A549 (cell line): ENCODE measurements around the gene ADCY3. TPM values are rescaled to one million over a fixed set of nuclear protein-coding genes. Genes with fewer than 3 reads are reported as not detected.

Experiments used
- ATAC-seq, 2 experiments: fragments of 200-7000 bp in 1 of 2; fragments of >200 bp in 1 of 2; cut with Nextera tagmentation in 1 of 2; cut with Tn5 transposase in 1 of 2; 3 replicates each; pipeline versions ENCODE4 v1.8.0 to v1.9.1; 2018 to 2020; ENCODE audit warnings: mild to moderate bottlenecking in 1 of 2, moderate library complexity in 1 of 2
- CTCF ChIA-PET: fragments of 300-600 bp; sonication (Branson Sonifier 250); formaldehyde crosslinking; extraction: SDS; loops from one replicate; lab custom pipeline; 2021; ENCODE audit warnings: antibody characterized with exemption, inconsistent platforms; lab: Yijun Ruan, JAX
- POLR2A ChIA-PET: fragments of 350-600 bp; formaldehyde crosslinking; extraction: SDS; loops from one replicate; lab custom pipeline; 2021; ENCODE audit warnings: antibody characterized with exemption, inconsistent platforms; lab: Yijun Ruan, JAX
- DNase-seq, 2 experiments: peaks; one replicate each; pipeline versions ENCODE4 v3.0.0 to v3.0.0-alpha.2; 2011 to 2016; ENCODE audit warnings: low read depth in 1 of 2, low spot score in 1 of 2
- FAIRE-seq: peaks from 2 replicates; lab custom pipeline; 2011; peaks lifted over from hg19 to GRCh38; lab: Jason Lieb, UNC
- H3K27ac ChIP-seq, 2 experiments: fragments of >200 bp; sonication (Bioruptor Twin); formaldehyde crosslinking; 3 replicates each; pipeline ENCODE4 v1.5.1; 2016 to 2017
- H3K4me1 ChIP-seq: fragments of >200 bp; sonication (Bioruptor Twin); formaldehyde crosslinking; 3 replicates; pipeline ENCODE4 v1.6.1; 2016
- H3K4me2 ChIP-seq: fragments of >200 bp; sonication (Bioruptor Twin); formaldehyde crosslinking; 3 replicates; pipeline ENCODE4 v1.6.1; 2016
- H3K4me3 ChIP-seq: fragments of >200 bp; sonication (Bioruptor Twin); formaldehyde crosslinking; 3 replicates; pipeline ENCODE4 v1.5.1; 2016
- H3K9me3 ChIP-seq: fragments of >200 bp; sonication (Bioruptor Twin); formaldehyde crosslinking; 3 replicates; pipeline ENCODE4 v1.6.1; 2016
- CEBPB ChIP-seq, 2 experiments: fragments of >200 bp in 1 of 2; sonication (Bioruptor Twin) in 1 of 2; formaldehyde crosslinking in 1 of 2; IDR thresholded peaks; 2 replicates each; pipeline ENCODE4 v1.6.1; 2012 to 2016
- CHD2 ChIP-seq: fragments of 150-350 bp; IDR thresholded peaks from 2 replicates; pipeline ENCODE4 v1.6.1; 2014; ENCODE audit warnings: low read length; ENCODE audit not compliant: partially characterized antibody
- CHD4 ChIP-seq: fragments of 200-600 bp; sonication (generic); IDR thresholded peaks from 2 replicates; pipeline ENCODE4 v1.6.1; 2016; ENCODE audit warnings: antibody characterized with exemption, mild to moderate bottlenecking, borderline replicate concordance
- CTCF ChIP-seq: fragments of >200 bp; sonication (Bioruptor Twin); formaldehyde crosslinking; IDR thresholded peaks from 3 replicates; pipeline ENCODE4 v1.5.1; 2016
- EHF ChIP-seq: fragments of 250-450 bp; sonication (Bioruptor Pico); IDR thresholded peaks from 2 replicates; pipeline ENCODE4 v1.5.0; 2020; ENCODE audit warnings: mild to moderate bottlenecking
- EHMT2 ChIP-seq: fragments of 200-600 bp; sonication (generic); IDR thresholded peaks from 2 replicates; pipeline ENCODE4 v1.6.1; 2016; ENCODE audit warnings: antibody characterized with exemption, low read depth, mild to moderate bottlenecking, moderate library complexity
- ELK1 ChIP-seq: fragments of 150-350 bp; IDR thresholded peaks from 2 replicates; pipeline ENCODE4 v1.6.1; 2014; ENCODE audit warnings: low read depth, mild to moderate bottlenecking, low read length
- EP300 ChIP-seq, 2 experiments: fragments of >200 bp; sonication (Bioruptor Twin); formaldehyde crosslinking; IDR thresholded peaks; 2 replicates in 1 of 2; 3 replicates in 1 of 2; pipeline ENCODE4 v1.6.1; 2016 to 2017
- FOSB ChIP-seq: fragments of 250-450 bp; sonication (Bioruptor Pico); IDR thresholded peaks from 2 replicates; pipeline ENCODE4 v1.5.0; 2020; ENCODE audit warnings: mild to moderate bottlenecking, moderate library complexity
- FOSL2 ChIP-seq, 2 experiments: fragments of 450-650 bp in 1 of 2; fragments of >200 bp in 1 of 2; sonication (Bioruptor Twin) in 1 of 2; formaldehyde crosslinking; IDR thresholded peaks; 2 replicates each; pipeline versions ENCODE4 v1.5.0 to v1.6.1; 2016 to 2020; ENCODE audit warnings: mild to moderate bottlenecking in 1 of 2, moderate library complexity in 1 of 2
- GATA3 ChIP-seq: IDR thresholded peaks from 2 replicates; pipeline ENCODE4 v1.6.1; 2012; ENCODE audit warnings: borderline replicate concordance
- HEYL ChIP-seq: fragments of 250-450 bp; sonication (Bioruptor Pico); IDR thresholded peaks from 2 replicates; pipeline ENCODE4 v1.8.0; 2021; ENCODE audit warnings: mild to moderate bottlenecking, moderate library complexity
- JUN ChIP-seq, 2 experiments: fragments of >200 bp; sonication (Bioruptor Twin); formaldehyde crosslinking; IDR thresholded peaks; 2 replicates in 1 of 2; 3 replicates in 1 of 2; pipeline ENCODE4 v1.6.1; 2016 to 2017
- MAFK ChIP-seq: fragments of 450-650 bp; IDR thresholded peaks from 2 replicates; pipeline ENCODE4 v1.6.1; 2014; ENCODE audit not compliant: partially characterized antibody
- PBX3 ChIP-seq: IDR thresholded peaks from 2 replicates; pipeline ENCODE4 v1.6.1; 2012
- POLR2AphosphoS2 ChIP-seq: conservative IDR thresholded peaks from 2 replicates; pipeline ENCODE4 v1.6.1; 2012; ENCODE audit warnings: low read length, improper control_type of control experiment, inconsistent platforms
- RAD21 ChIP-seq, 2 experiments: fragments of >200 bp in 1 of 2; sonication (Bioruptor Twin) in 1 of 2; formaldehyde crosslinking in 1 of 2; IDR thresholded peaks in 1 of 2; conservative IDR thresholded peaks in 1 of 2; 2 replicates in 1 of 2; 3 replicates in 1 of 2; pipeline ENCODE4 v1.6.1; 2012 to 2018; ENCODE audit warnings: inconsistent platforms in 1 of 2
- RCOR1 ChIP-seq: fragments of 150-350 bp; IDR thresholded peaks from 2 replicates; pipeline ENCODE4 v1.6.1; 2014; ENCODE audit warnings: antibody characterized with exemption, low read length, low read depth
- ZC3H11A ChIP-seq: fragments of 450-650 bp; IDR thresholded peaks from 2 replicates; pipeline ENCODE4 v1.6.1; 2014; ENCODE audit warnings: antibody characterized with exemption, mild to moderate bottlenecking
- WGBS: methylation state at CpG from one replicate; pipeline ENCODE4 v1.1.6; 2017; ENCODE audit errors: missing lambda C conversion rate; 5-methylcytosine and 5-hydroxymethylcytosine counted together
- polyA plus RNA-seq, 4 experiments: library from polyadenylated mRNA; depleted of rRNA in 3 of 4; stranded (reverse); fragments of >200 nt; fragmentation: RNase III in 1 of 4; extraction: RNeasy Plus Mini Kit Qiagen cat#74134 plus additional on column Dnase treatment in 1 of 4; gene quantifications; 2 replicates in 3 of 4; 3 replicates in 1 of 4; pipeline ENCODE4 v1.2.3, GENCODE V29; 2011 to 2017

Gene ADCY3
- polyA plus RNA-seq, 2 of the 4 experiments (the other 2 are of a cell fraction), result 37.4 to 65.4 TPM

- Histone ChIP-seq H3K9me3 (no peaks in the 10 kb centered on the region), H3K4me3 (no peak overlapping the region), H3K4me1 (no peaks in the 10 kb centered on the region), H3K4me2 (no peak overlapping the region), H3K27ac (no peak overlapping the region)
- 88% methylated on average over 3 of the region's 3 CpGs for WGBS
- ChIA-PET CTCF (interaction anchor here (0.6 to 4.4 kb wide), 5 partner anchors 9 to 53 kb away, joined by 3 to 28 read pairs (median 6); partner anchors contain the start of genes CENPO and PTRHD1), POLR2A (interaction anchor here (0.6 to 1.8 kb wide), 2 partner anchors 18 to 597 kb away, joined by 3 to 6 read pairs; partner anchors contain the start of genes CENPO and PTRHD1)
- FAIRE-seq, result no peak
- TF ChIP-seq EHF (CRISPR knock-in tag) (no peak), PBX3 (no peak), CHD2 (no peak), JUN (IDR thresholded peaks at IDR 0.05) (no peak), CHD4 (no peak), EP300 (IDR thresholded peaks at IDR 0.05) (no peak), GATA3 (no peak)
- peak in 1 of 2 experiments; percentile 44; a peak in 2 of 6 replicates for ATAC-seq
- DNase-seq, result no peak
These were observed 145.7 kb downstream of the ADCY3 start for GRCh38 chr2:24774373-24774772.

- 93% methylated on average over 5 of the region's 5 CpGs for WGBS
- peak in 1 of 2 experiments; percentile 24; a peak in 1 of 6 replicates for ATAC-seq
- FAIRE-seq, result no peak
- no peak for TF ChIP-seq RCOR1
- TF ChIP-seq MAFK, result no peak
- TF ChIP-seq ZC3H11A, result no peak
- no peak for TF ChIP-seq ELK1
- no peak for TF ChIP-seq FOSB (CRISPR knock-in tag)
- TF ChIP-seq HEYL, result no peak
- no peak for TF ChIP-seq EHMT2
- no peak for TF ChIP-seq CTCF
- no peak for TF ChIP-seq POLR2AphosphoS2
- TF ChIP-seq CEBPB (IDR thresholded peaks at IDR 0.05), result no peak
- TF ChIP-seq FOSL2 (IDR thresholded peaks at IDR 0.05), result no peak
- TF ChIP-seq FOSL2 (CRISPR knock-in tag; IDR thresholded peaks at IDR 0.05), result no peak
- TF ChIP-seq RAD21 (conservative IDR thresholded peaks at IDR 0.05 in 1 of 2, IDR thresholded peaks at IDR 0.05 in 1 of 2), result no peak
- TF ChIP-seq, all 56 proteins: peak for 0
- no peaks in the 10 kb centered on the region for H3K4me1 ChIP-seq
- POLR2A ChIA-PET, result no interaction called here
- no peak overlapping the region for H3K4me3 ChIP-seq
- H3K4me2 ChIP-seq, result no peak overlapping the region
- no peak overlapping the region for H3K27ac ChIP-seq
- no peak for DNase-seq
- H3K9me3 ChIP-seq, result no peaks in the 10 kb centered on the region
- CTCF ChIA-PET, result interaction anchor here (1.5 to 4.4 kb wide), 2 partner anchors 19 to 362 kb away, joined by 5 to 28 read pairs; partner anchors contain the start of genes CENPO and PTRHD1
These were observed 148.1 kb downstream of the ADCY3 start for GRCh38 chr2:24771764-24772586.
